Heart left ventricle (tissue), 13 donors: ENCODE data around the gene AGBL3.
"Not testable (repeated sequence)": the region's sequence is repeated elsewhere in the genome, so short reads cannot be mapped to it uniquely, and the experiment has no call there.

Source experiments
- CTCF ChIP-seq, 12 donors: fragments of 200-600 bp; sonication (generic) in 4 of 12; IDR thresholded peaks; one replicate each; pipeline versions ENCODE4 v1.5.0 to v1.8.0; 2018 to 2022; ENCODE audit warnings: antibody characterized with exemption in 12 of 12, mild to moderate bottlenecking in 5 of 12
- POLR2A ChIP-seq, 2 donors: fragments of 450-650 bp; IDR thresholded peaks; one replicate each; pipeline ENCODE4 v1.6.1; 2017; ENCODE audit warnings: antibody characterized with exemption in 2 of 2, mild to moderate bottlenecking in 2 of 2, moderate library complexity in 2 of 2
- donor health status: ischemic (EF 13 %, LVEDD 7.1; RV severe dilation, severe dysfunction).
- donor health status: DM: no; HTN: yes; CAD: no.
- donor health status: DM: no; HTN: no; CAD: no.
- donor health status: ischemic (EF 25% LVEDD 6.9; RV normal size, moderate dysfunction).
- donor health status: ischemic (EF 25% LVEDD 5.7; RV mildly dilated, moderate dysfunction).
- donor health status: ischemic (EF 35%, LVEDD 5.7; RV mildly dilated, moderate dysfunction).
- donor health status: nonischemic (EF 11% LVEDD 7.7; RV severe dilation, severe dysfunction).
- donor health status: DM: yes; HTN: yes; CAD: no.
- donor health status: PGD.
- donor health status: ischemic (EF 29% LVEDD 5.4; RV normal size, mild dysfunction).
- donor health status: nonischemic (EF 23%, LVEDD 6.1; RV moderate dilation, normal function).

DNA sequence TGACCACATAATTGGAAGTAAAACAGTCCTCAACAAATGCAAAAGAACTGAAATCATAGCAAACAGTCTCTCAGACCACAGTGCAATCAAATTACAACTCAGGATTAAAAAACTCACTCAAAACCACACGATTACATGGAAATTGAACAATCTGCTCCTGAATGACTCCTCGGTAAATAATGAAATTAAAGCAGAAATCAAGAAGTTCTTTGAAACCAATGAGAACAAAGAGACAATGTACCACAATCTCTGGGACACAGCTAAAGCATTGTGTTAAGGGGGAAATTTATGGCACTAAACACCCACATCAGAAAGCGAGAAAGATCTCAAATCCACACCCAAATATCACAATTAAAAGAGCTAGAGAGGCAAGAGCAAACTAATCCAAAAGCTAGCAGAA lies 138.3 kb downstream of the AGBL3 start:
- TF ChIP-seq POLR2A, CTCF (IDR thresholded peaks at IDR 0.05): not testable (repeated sequence)
